Liver (tissue), 9 donors: ENCODE measurements around the gene EYA3. TPM values are rescaled to one million over a fixed set of nuclear protein-coding genes. Genes with fewer than 3 reads are reported as not detected.
A peak's percentile ranks its signal among the peaks of the same experiment; 100 is the strongest.

ENCODE experiments used
- DNase-seq: peaks from one replicate; pipeline ENCODE4 v3.0.0-alpha.2; 2017; ENCODE audit warnings: low spot score
- H3K27ac ChIP-seq, 2 donors: one replicate each; pipeline ENCODE4 v1.7.0; 2013; ENCODE audit warnings: inconsistent platforms in 2 of 2, low read length in 2 of 2, control low read depth in 1 of 2, low read depth in 1 of 2, mild to moderate bottlenecking in 1 of 2
- H3K27me3 ChIP-seq, 4 donors: one replicate each; pipeline versions ENCODE4 v1.6.1 to v1.7.0; 2013; ENCODE audit warnings: low read length in 3 of 4, inconsistent platforms in 1 of 4, mild to moderate bottlenecking in 1 of 4, moderate library complexity in 1 of 4; ENCODE audit not compliant: control insufficient read depth in 4 of 4, insufficient read depth in 4 of 4
- H3K36me3 ChIP-seq, 4 donors: one replicate each; pipeline versions ENCODE4 v1.6.1 to v1.7.0; 2013; ENCODE audit warnings: low read length in 3 of 4, mild to moderate bottlenecking in 3 of 4, low read depth in 1 of 4, moderate library complexity in 1 of 4; ENCODE audit not compliant: control insufficient read depth in 4 of 4, insufficient read depth in 3 of 4
- H3K4me1 ChIP-seq, 4 donors: one replicate each; pipeline versions ENCODE4 v1.6.1 to v1.7.0; 2013; ENCODE audit warnings: low read length in 3 of 4, mild to moderate bottlenecking in 3 of 4, moderate library complexity in 1 of 4; ENCODE audit not compliant: control insufficient read depth in 4 of 4, insufficient read depth in 4 of 4
- H3K4me3 ChIP-seq, 3 donors: one replicate each; pipeline versions ENCODE4 v1.6.1 to v1.7.0; 2013; ENCODE audit warnings: low read length in 3 of 3, control low read depth in 1 of 3, low read depth in 1 of 3, mild to moderate bottlenecking in 1 of 3
- H3K9ac ChIP-seq, 2 donors: one replicate each; pipeline ENCODE4 v1.7.0; 2013; ENCODE audit warnings: low read length in 2 of 2, mild to moderate bottlenecking in 2 of 2, moderate library complexity in 2 of 2, control low read depth in 1 of 2, low read depth in 1 of 2
- H3K9me3 ChIP-seq, 4 donors: one replicate each; pipeline versions ENCODE4 v1.6.1 to v1.7.0; 2013; ENCODE audit warnings: low read length in 3 of 4; ENCODE audit not compliant: control insufficient read depth in 4 of 4
- CTCF ChIP-seq: fragments of 150-350 bp; IDR thresholded peaks from 2 replicates; pipeline ENCODE4 v1.5.1; 2017; ENCODE audit warnings: improper control_type of control experiment, low read depth, low read length; ENCODE audit not compliant: missing input control
- EGR1 ChIP-seq, 2 donors: IDR thresholded peaks; 2 replicates each; pipeline ENCODE4 v1.6.1; 2016 to 2018; ENCODE audit warnings: antibody characterized with exemption in 2 of 2, low read depth in 2 of 2
- FOXA2 ChIP-seq: IDR thresholded peaks from 2 replicates; pipeline ENCODE4 v1.6.1; 2016; ENCODE audit warnings: antibody characterized with exemption
- GABPA ChIP-seq, 2 donors: IDR thresholded peaks in 1 of 2; conservative IDR thresholded peaks in 1 of 2; 2 replicates each; pipeline ENCODE4 v1.6.1; 2016; ENCODE audit warnings: antibody characterized with exemption in 2 of 2, mild to moderate bottlenecking in 1 of 2, moderate library complexity in 1 of 2
- HNF4G ChIP-seq: IDR thresholded peaks from 2 replicates; pipeline ENCODE4 v1.6.1; 2016; ENCODE audit warnings: antibody characterized with exemption
- MAX ChIP-seq: IDR thresholded peaks from 2 replicates; pipeline ENCODE4 v1.6.1; 2016; ENCODE audit warnings: antibody characterized with exemption
- NR2F2 ChIP-seq: IDR thresholded peaks from 2 replicates; pipeline ENCODE4 v1.6.1; 2016; ENCODE audit warnings: antibody characterized with exemption
- RAD21 ChIP-seq, 2 donors: IDR thresholded peaks; 2 replicates each; pipeline ENCODE4 v1.6.1; 2016; ENCODE audit warnings: antibody characterized with exemption in 2 of 2, mild to moderate bottlenecking in 2 of 2
- SP1 ChIP-seq: IDR thresholded peaks from 2 replicates; pipeline ENCODE4 v1.6.1; 2018; ENCODE audit warnings: antibody characterized with exemption, mild to moderate bottlenecking
- TAF1 ChIP-seq: conservative IDR thresholded peaks from 2 replicates; pipeline ENCODE4 v1.6.1; 2016; ENCODE audit warnings: antibody characterized with exemption, mild to moderate bottlenecking
- YY1 ChIP-seq: IDR thresholded peaks from 2 replicates; pipeline ENCODE4 v1.6.1; 2016; ENCODE audit warnings: antibody characterized with exemption, mild to moderate bottlenecking
- ZBTB33 ChIP-seq: IDR thresholded peaks from 2 replicates; pipeline ENCODE4 v1.6.1; 2016; ENCODE audit warnings: antibody characterized with exemption
- WGBS: extraction: QIAGEN DNeasy Blood & Tissue Kit; methylation state at CpG from one replicate; pipeline ENCODE4 v1.1.7; 2013; 5-methylcytosine and 5-hydroxymethylcytosine counted together
- polyA plus RNA-seq, 2 donors: library from polyadenylated mRNA; stranded (reverse) in 1 of 2; unstranded in 1 of 2; fragments of 200-250 nt in 1 of 2; fragments of >200 nt in 1 of 2; fragmentation: Nextera tagmentation in 1 of 2; extraction: Ambion mirVana in 1 of 2; gene quantifications; one replicate each; pipeline versions ENCODE4 v1.2.1 to v1.2.3, GENCODE V29; 2013 to 2015
- total RNA-seq, 2 donors: library from RNA; depleted of rRNA; stranded (reverse); fragments of >200 nt; gene quantifications; one replicate each; pipeline ENCODE4 v1.2.3, GENCODE V29; 2014
- TF ChIP-seq, protein P1 (sequence below): IDR thresholded peaks from 2 replicates; pipeline ENCODE4 v1.6.1; 2016; ENCODE audit warnings: antibody characterized with exemption, mild to moderate bottlenecking
- TF ChIP-seq, protein P2 (sequence below): IDR thresholded peaks from 2 replicates; pipeline ENCODE4 v1.6.1; 2016; ENCODE audit warnings: antibody characterized with exemption
- donor health status: healthy.
- donor health status: healthy.
- donor health status: healthy.
- donor health status: healthy.
- donor health status: healthy.

Gene EYA3
- total and polyA plus RNA-seq, 4 donors: 3.6 to 12.6 (median 6.0) TPM

DNA sequence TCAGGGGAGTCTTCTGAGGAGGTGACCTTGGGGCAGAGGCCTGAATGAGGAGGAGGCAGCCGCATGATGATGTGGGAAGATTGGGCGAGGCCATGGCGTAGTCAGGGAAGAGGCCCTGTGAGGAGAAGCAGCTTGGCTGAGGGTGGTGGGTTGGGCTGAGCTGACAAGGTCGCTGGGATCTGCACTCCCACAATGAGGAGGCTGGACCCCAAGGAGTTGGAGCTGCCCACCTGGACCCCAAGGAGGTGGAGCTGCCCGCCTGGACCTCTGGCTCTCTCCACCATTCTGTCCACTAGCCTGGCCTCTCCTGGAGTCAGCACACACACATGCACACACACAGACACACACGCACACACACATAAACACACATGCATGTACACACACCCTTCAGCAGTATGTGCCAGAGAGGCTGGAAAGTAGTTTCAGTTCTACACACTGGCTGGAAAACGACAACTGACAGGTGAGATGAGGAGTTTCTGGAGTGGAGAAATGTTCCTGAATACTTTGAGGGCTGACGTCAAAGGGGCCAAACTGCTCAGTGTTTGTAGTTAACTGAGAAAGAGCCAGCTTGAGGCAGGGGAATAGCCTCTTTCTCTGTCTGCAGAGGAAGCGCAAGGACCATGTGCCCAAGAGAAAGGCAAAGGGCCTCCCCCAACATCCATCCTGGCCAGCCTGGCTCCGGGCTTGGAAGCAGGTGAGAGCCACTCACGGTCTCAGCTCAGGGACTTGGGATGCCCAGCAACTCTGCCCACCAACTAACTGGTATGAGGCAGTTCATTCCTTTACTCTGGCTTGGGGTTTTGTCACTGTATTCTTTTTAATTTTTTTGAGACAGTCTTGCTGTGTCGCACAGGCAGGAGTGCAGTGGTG is 146.5 kb downstream of the EYA3 start (continued):
- TF ChIP-seq MAX: no peak
- no peak for TF ChIP-seq NR2F2
- no peak for TF ChIP-seq SP1

DNA sequence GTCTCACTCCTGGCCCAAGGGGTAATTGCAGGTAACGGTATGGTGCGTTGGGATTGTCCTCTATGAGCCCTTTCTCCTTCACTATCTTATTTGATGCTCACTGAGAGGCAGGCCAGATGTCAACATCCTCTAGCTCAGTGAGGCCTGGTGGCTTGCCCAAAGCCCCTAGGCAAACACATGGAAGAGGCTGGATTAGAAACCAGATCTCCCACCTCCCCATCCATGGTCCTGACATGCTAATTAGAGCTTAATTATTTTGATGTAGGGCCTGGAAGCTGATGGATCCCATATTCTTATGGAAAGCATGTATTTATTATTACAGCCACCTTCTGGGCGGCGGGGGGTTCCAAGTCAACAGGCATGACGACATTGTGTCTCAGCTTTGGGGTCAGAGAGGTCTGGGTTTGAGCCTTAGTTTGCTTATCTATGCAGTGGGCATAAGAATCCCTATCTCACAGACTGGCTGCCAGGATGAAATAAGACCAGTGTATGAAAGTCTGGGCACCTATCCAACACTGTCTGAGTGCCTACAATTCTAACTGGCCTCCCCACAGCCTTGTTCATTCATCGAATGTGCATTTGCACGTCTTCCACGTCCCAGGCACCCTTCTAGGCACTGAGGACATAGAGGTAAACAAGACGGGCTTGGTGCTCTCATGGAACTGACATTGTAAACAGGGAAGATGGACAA is 147.4 kb downstream of the EYA3 start:
- H3K4me1 ChIP-seq: no peaks in the 10 kb centered on the region

DNA sequence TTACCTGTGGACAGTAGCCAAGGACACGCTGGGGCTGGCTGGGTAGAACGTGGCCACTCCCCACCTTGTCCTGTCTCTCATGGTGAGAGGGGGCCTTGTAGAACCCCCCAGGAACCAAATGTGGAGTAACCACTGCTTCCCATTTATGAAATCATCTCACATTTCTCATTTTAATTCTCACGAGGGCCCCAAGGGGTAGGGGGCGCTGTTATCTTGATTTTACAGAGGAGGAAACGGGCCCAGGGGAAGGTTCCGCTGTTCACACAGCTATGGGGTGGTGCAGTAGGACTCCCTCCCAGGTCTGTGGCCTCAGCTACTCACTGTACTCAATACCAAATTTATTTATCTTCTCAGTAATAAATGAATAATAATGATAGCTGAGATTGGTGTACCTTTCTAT is 148.1 kb downstream of the EYA3 start:
- no peaks in the 10 kb centered on the region for H3K27me3 ChIP-seq
- 25% methylated on average over 6 of the region's 6 CpGs for WGBS
- H3K4me1 ChIP-seq: peaks cover 0 to under 1% (median 0%) of the 10 kb centered on the region in 4 donors
- no peak overlapping the region for H3K9ac ChIP-seq
- no peak overlapping the region for H3K4me3 ChIP-seq
- H3K36me3 ChIP-seq: no peaks in the 10 kb centered on the region
- no peak for DNase-seq
- TF ChIP-seq, protein P1, sequence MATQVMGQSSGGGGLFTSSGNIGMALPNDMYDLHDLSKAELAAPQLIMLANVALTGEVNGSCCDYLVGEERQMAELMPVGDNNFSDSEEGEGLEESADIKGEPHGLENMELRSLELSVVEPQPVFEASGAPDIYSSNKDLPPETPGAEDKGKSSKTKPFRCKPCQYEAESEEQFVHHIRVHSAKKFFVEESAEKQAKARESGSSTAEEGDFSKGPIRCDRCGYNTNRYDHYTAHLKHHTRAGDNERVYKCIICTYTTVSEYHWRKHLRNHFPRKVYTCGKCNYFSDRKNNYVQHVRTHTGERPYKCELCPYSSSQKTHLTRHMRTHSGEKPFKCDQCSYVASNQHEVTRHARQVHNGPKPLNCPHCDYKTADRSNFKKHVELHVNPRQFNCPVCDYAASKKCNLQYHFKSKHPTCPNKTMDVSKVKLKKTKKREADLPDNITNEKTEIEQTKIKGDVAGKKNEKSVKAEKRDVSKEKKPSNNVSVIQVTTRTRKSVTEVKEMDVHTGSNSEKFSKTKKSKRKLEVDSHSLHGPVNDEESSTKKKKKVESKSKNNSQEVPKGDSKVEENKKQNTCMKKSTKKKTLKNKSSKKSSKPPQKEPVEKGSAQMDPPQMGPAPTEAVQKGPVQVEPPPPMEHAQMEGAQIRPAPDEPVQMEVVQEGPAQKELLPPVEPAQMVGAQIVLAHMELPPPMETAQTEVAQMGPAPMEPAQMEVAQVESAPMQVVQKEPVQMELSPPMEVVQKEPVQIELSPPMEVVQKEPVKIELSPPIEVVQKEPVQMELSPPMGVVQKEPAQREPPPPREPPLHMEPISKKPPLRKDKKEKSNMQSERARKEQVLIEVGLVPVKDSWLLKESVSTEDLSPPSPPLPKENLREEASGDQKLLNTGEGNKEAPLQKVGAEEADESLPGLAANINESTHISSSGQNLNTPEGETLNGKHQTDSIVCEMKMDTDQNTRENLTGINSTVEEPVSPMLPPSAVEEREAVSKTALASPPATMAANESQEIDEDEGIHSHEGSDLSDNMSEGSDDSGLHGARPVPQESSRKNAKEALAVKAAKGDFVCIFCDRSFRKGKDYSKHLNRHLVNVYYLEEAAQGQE: no peak
- TF ChIP-seq RAD21 (IDR thresholded peaks at IDR 0.05) (peak; percentile 75 to 77), CTCF (peak; percentile 47)
- H3K9me3 ChIP-seq: no peaks in the 10 kb centered on the region
- H3K27ac ChIP-seq: no peak overlapping the region

More for the DNA sequence above, 147.4 kb downstream of the EYA3 start:
- Histone ChIP-seq H3K27me3 (no peaks in the 10 kb centered on the region), H3K27ac (no peak overlapping the region), H3K4me3 (no peak overlapping the region), H3K9ac (no peak overlapping the region), H3K9me3 (no peaks in the 10 kb centered on the region), H3K36me3 (no peaks in the 10 kb centered on the region)
- 94% methylated on average over 9 of the region's 9 CpGs for WGBS
- no peak for DNase-seq
- TF ChIP-seq FOXA2: no peak
- no peak for TF ChIP-seq TAF1
- no peak for TF ChIP-seq HNF4G
- TF ChIP-seq MAX: no peak
- TF ChIP-seq EGR1 (IDR thresholded peaks at IDR 0.05; ENCODE audit: low read depth in 2 of 2): no peak
- TF ChIP-seq ZBTB33: no peak
- no peak for TF ChIP-seq RAD21 (IDR thresholded peaks at IDR 0.05)
- no peak for TF ChIP-seq NR2F2
- TF ChIP-seq, protein P2, sequence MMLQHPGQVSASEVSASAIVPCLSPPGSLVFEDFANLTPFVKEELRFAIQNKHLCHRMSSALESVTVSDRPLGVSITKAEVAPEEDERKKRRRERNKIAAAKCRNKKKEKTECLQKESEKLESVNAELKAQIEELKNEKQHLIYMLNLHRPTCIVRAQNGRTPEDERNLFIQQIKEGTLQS: no peak
- no peak for TF ChIP-seq GABPA (IDR thresholded peaks at IDR 0.05 in 1 of 2, conservative IDR thresholded peaks at IDR 0.05 in 1 of 2)
- no peak for TF ChIP-seq YY1
